Sciatic nerve (tissue), 2 donors: ENCODE results near the gene MAP3K9. TPM values are rescaled to one million over a fixed set of nuclear protein-coding genes. Genes with fewer than 3 reads are reported as not detected.
"Not testable (repeated sequence)": the region's sequence is repeated elsewhere in the genome, so short reads cannot be mapped to it uniquely, and the experiment has no call there.

ENCODE experiments used
- ATAC-seq: fragments of 200-7000 bp; cut with Tn5 transposase; one replicate; pipeline ENCODE4 v1.9.1; 2020; ENCODE audit warnings: mild to moderate bottlenecking, moderate library complexity
- DNase-seq: peaks from one replicate; pipeline ENCODE4 v3.0.0-alpha.2; 2020; ENCODE audit warnings: low spot score
- intact Hi-C: fragments of 100-400 bp; cut with DNase I; formaldehyde crosslinking; loops from one replicate; pipeline ENCODE4 v1.14.2; 2022
- total RNA-seq: library from RNA; stranded (reverse); fragmentation: NEBNext Ultra II Directional; extraction: Animal tissue kit (Norgen Biotek cat#: 25700); gene quantifications from one replicate; pipeline ENCODE4 v1.2.1, GENCODE V29; 2021
- donor health status: DM: no; HTN: no; CAD: no.
- donor health status: DM: no; HTN: no; CAD: no.

Gene MAP3K9
- 0.36 TPM for total RNA-seq

GRCh38 chr14:70809225-70810219, at the start of gene MAP3K9:
MAP3K9 (minus strand) TSS chr14:70809513; CDS start chr14:70809171, 342 bp downstream.
- intact Hi-C loops, result no loop called here
- ATAC-seq (peak; percentile 78), DNase-seq (peak; percentile 70)

GRCh38 chr14:70858641-70859040, 49.3 kb upstream of the MAP3K9 start:
- DNase-seq (no peak), ATAC-seq (no peak)
- intact Hi-C loops, result no loop called here

GRCh38 chr14:70857496-70857890, 48.2 kb upstream of the MAP3K9 start:
- DNase-seq, result no peak
- intact Hi-C loops, result no loop called here
- ATAC-seq, result no peak

- DNase-seq (no peak), ATAC-seq (no peak)
- intact Hi-C loops, result no loop called here
Measured at GRCh38 chr14:70856851-70857495, 47.7 kb upstream of the MAP3K9 start.

GRCh38 chr14:70855486-70855885, 46.2 kb upstream of the MAP3K9 start:
- intact Hi-C loops, result no loop called here
- no peak for ATAC-seq
- DNase-seq, result no peak

- intact Hi-C loops, DNase-seq, ATAC-seq: not testable (repeated sequence)
Measured at GRCh38 chr14:70853658-70854057, 44.3 kb upstream of the MAP3K9 start.

- intact Hi-C loops, result no loop called here
- no peak for DNase-seq
- no peak for ATAC-seq
Measured at GRCh38 chr14:70847406-70848090, 38.2 kb upstream of the MAP3K9 start.

GRCh38 chr14:70845601-70846000, 36.3 kb upstream of the MAP3K9 start:
- ATAC-seq (no peak), DNase-seq (no peak)
- intact Hi-C loops, result no loop called here

GRCh38 chr14:70842851-70843462, 33.6 kb upstream of the MAP3K9 start:
- intact Hi-C loops, result no loop called here
- ATAC-seq (no peak), DNase-seq (no peak)

GRCh38 chr14:70838076-70838475, 28.8 kb upstream of the MAP3K9 start:
- intact Hi-C loops, result no loop called here
- DNase-seq, result no peak
- ATAC-seq, result no peak

GRCh38 chr14:70836946-70837345, 27.6 kb upstream of the MAP3K9 start:
- DNase-seq (no peak), ATAC-seq (no peak)
- intact Hi-C loops, result no loop called here

GRCh38 chr14:70833884-70834283, 24.6 kb upstream of the MAP3K9 start:
- intact Hi-C loops, result no loop called here
- ATAC-seq (no peak), DNase-seq (no peak)

GRCh38 chr14:70832561-70833305, 23.4 kb upstream of the MAP3K9 start:
- intact Hi-C loops, result no loop called here
- DNase-seq (no peak), ATAC-seq (no peak)

GRCh38 chr14:70830998-70831781, 21.9 kb upstream of the MAP3K9 start:
- intact Hi-C loops, result no loop called here

GRCh38 chr14:70828188-70828587, 18.9 kb upstream of the MAP3K9 start:
- DNase-seq (no peak), ATAC-seq (no peak)
- intact Hi-C loops, result no loop called here

More at GRCh38 chr14:70830998-70831781, 21.9 kb upstream of the MAP3K9 start:
- DNase-seq, result no peak
- ATAC-seq, result no peak

- DNase-seq (no peak), ATAC-seq (no peak)
- intact Hi-C loops, result no loop called here
Measured at GRCh38 chr14:70827752-70828151, 18.4 kb upstream of the MAP3K9 start.

GRCh38 chr14:70827347-70827746, 18.0 kb upstream of the MAP3K9 start:
- ATAC-seq, result no peak
- intact Hi-C loops, result no loop called here
- no peak for DNase-seq

GRCh38 chr14:70823281-70823680, 14.0 kb upstream of the MAP3K9 start:
- ATAC-seq (no peak), DNase-seq (no peak)
- intact Hi-C loops, result no loop called here
